ENCODE data around the gene PWWP2B. TPM values are rescaled to one million over a fixed set of nuclear protein-coding genes. Genes with fewer than 3 reads are reported as not detected.

Gene PWWP2B
- total and polyA plus RNA-seq, 2 donors (not counting 3 experiments of a cell fraction or from before 2014, with no cell fraction given) = 4.6 to 11.8 TPM

- Histone ChIP-seq H3K4me2 (ENCODE audit: insufficient read depth, low read length) (peak overlapping the region; percentile 26), H3K27me3 (ENCODE audit: control insufficient read depth in 2 of 2, insufficient read depth in 2 of 2, low read length in 2 of 2) (no peaks in the 10 kb centered on the region), H4K20me1 (replicated peaks; ENCODE audit: control insufficient read depth, extremely low read depth, insufficient read depth, low read length) (no peaks in the 10 kb centered on the region), H3K36me3 (ENCODE audit: control insufficient read depth in 2 of 2, extremely low read depth in 1 of 2, insufficient read depth in 2 of 2, low read length in 2 of 2) (no peaks in the 10 kb centered on the region), H3K27ac (ENCODE audit: insufficient read depth, low read depth, low read length) (no peak overlapping the region), H3K4me3 (replicated peaks in 1 of 3; ENCODE audit: insufficient read depth in 1 of 3, low read depth in 1 of 3, low read length in 3 of 3) (no peak overlapping the region), H3K9me3 (replicated peaks; ENCODE audit: control insufficient read depth, insufficient read depth, low read length) (no peaks in the 10 kb centered on the region), H3K4me1 (ENCODE audit: control insufficient read depth, extremely low read depth, insufficient read depth, low read length) (peaks cover 23% of the 10 kb centered on the region), H2AFZ (ENCODE audit: low read depth, low read length) (peak overlapping the region; percentile 18), H3K9me1 (replicated peaks; ENCODE audit: control insufficient read depth, extremely low read depth, insufficient read depth, low read length) (no peaks in the 10 kb centered on the region), H3K9ac (replicated peaks; ENCODE audit: extremely low read depth, insufficient read depth, low read length) (no peak overlapping the region), H3K79me2 (ENCODE audit: control insufficient read depth, insufficient read depth, low read length) (peaks cover 8% of the 10 kb centered on the region)
- ChIA-PET CTCF (interaction anchor here (1.1 to 1.5 kb wide), 3 partner anchors 9 to 42 kb away, joined by 3 to 4 read pairs (median 3); no protein-coding TSS in a partner anchor), POLR2A (no interaction called here)
- DNase-seq (ENCODE audit: low read depth, low spot score) = peak; percentile 58
- TF ChIP-seq GATA2 (IDR thresholded peaks at IDR 0.05; ENCODE audit: insufficient read depth, insufficient read length, low read depth, low read length) (peak; percentile 75), EZH2 (IDR thresholded peaks at IDR 0.05; ENCODE audit: borderline replicate concordance, low read depth, low read length, severe bottlenecking) (no peak)
- peak; percentile 81 for FAIRE-seq
- BruUV-seq (replicated peaks) = no TSS peak
- dilution Hi-C loops (cut with MboI; ENCODE audit: extremely low pct_ligation_motif_present, low sequenced_read_pairs) = no loop called here
- intact Hi-C loops (cut with micrococcal nuclease) = no loop called here
These were observed 14.7 kb downstream of the PWWP2B start for GRCh38 chr10:132411561-132412253.

DNA sequence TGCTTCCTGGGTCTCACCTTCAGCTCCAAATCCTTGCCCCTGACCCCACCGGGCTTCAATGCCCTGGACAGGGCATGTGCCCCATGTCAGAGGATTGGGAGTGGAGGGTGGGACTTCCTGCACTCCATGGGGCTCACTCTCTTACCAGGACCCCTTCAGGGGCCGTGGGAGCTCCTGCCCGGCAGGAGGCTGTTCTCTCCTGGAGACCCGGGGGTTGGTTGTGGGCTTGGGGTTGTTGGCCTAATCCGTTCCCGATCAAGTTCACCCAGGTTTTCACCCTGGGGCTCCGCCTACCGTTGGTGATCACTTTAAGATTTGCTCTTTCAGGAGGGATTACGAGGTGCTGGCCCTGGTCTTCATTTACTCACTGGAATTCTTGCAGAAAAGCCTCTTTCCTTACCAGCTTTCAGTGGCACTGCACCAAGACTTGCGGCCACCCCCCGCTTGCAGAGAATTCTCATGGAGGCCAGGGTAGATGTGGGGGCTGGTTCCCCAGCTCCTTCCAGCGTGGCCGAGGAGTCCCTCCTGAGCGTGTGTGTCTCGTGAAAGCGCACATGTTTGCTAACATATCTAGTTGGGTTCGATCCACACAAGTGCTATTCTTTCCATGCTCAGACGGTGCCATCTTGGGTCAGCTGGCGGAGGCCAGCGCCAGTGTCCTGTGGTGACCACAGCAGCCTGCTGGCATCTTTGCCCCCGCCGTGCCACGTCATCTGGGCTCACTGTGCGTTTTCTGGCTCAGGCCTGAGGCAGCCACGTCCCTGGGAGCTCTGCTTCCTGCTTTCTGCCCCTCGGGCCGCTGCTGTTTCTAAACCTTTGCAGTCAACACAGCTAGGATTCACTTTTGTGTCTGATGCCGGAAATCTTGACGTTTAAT lies 15.6 kb downstream of the PWWP2B start:
- Histone ChIP-seq H3K4me2 (ENCODE audit: insufficient read depth, low read length) (no peak overlapping the region), H3K9me3 (replicated peaks; ENCODE audit: control insufficient read depth, insufficient read depth, low read length) (no peaks in the 10 kb centered on the region), H3K36me3 (ENCODE audit: control insufficient read depth in 2 of 2, extremely low read depth in 1 of 2, insufficient read depth in 2 of 2, low read length in 2 of 2) (no peaks in the 10 kb centered on the region), H4K20me1 (replicated peaks; ENCODE audit: control insufficient read depth, extremely low read depth, insufficient read depth, low read length) (no peaks in the 10 kb centered on the region), H3K9me1 (replicated peaks; ENCODE audit: control insufficient read depth, extremely low read depth, insufficient read depth, low read length) (no peaks in the 10 kb centered on the region), H3K4me1 (ENCODE audit: control insufficient read depth, extremely low read depth, insufficient read depth, low read length) (peaks cover 21% of the 10 kb centered on the region), H2AFZ (ENCODE audit: low read depth, low read length) (no peak overlapping the region), H3K79me2 (ENCODE audit: control insufficient read depth, insufficient read depth, low read length) (peaks cover 5% of the 10 kb centered on the region), H3K27me3 (ENCODE audit: control insufficient read depth in 2 of 2, insufficient read depth in 2 of 2, low read length in 2 of 2) (no peaks in the 10 kb centered on the region), H3K27ac (ENCODE audit: insufficient read depth, low read depth, low read length) (no peak overlapping the region), H3K9ac (replicated peaks; ENCODE audit: extremely low read depth, insufficient read depth, low read length) (no peak overlapping the region), H3K4me3 (replicated peaks in 1 of 3; ENCODE audit: insufficient read depth in 1 of 3, low read depth in 1 of 3, low read length in 3 of 3) (no peak overlapping the region)
- TF ChIP-seq JUN (IDR thresholded peaks at IDR 0.05; ENCODE audit: borderline replicate concordance, insufficient read depth, insufficient read length, low read depth) (no peak), POLR2A (IDR thresholded peaks at IDR 0.05; ENCODE audit: low read depth, low read length) (no peak), EZH2 (IDR thresholded peaks at IDR 0.05; ENCODE audit: borderline replicate concordance, low read depth, low read length, severe bottlenecking) (no peak), POLR2AphosphoS5 (IDR thresholded peaks at IDR 0.05; ENCODE audit: insufficient read depth, low read depth, low read length) (no peak), MYC (IDR thresholded peaks at IDR 0.05; ENCODE audit: low read depth, low read length) (no peak), FOS (IDR thresholded peaks at IDR 0.05; ENCODE audit: borderline replicate concordance, insufficient read depth, low read length) (no peak), GATA2 (IDR thresholded peaks at IDR 0.05; ENCODE audit: insufficient read depth, insufficient read length, low read depth, low read length) (no peak)
- TF ChIP-seq, protein P1, sequence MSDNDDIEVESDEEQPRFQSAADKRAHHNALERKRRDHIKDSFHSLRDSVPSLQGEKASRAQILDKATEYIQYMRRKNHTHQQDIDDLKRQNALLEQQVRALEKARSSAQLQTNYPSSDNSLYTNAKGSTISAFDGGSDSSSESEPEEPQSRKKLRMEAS (IDR thresholded peaks at IDR 0.05; ENCODE audit: insufficient read depth, insufficient read length) = no peak
- TF ChIP-seq, protein P2, sequence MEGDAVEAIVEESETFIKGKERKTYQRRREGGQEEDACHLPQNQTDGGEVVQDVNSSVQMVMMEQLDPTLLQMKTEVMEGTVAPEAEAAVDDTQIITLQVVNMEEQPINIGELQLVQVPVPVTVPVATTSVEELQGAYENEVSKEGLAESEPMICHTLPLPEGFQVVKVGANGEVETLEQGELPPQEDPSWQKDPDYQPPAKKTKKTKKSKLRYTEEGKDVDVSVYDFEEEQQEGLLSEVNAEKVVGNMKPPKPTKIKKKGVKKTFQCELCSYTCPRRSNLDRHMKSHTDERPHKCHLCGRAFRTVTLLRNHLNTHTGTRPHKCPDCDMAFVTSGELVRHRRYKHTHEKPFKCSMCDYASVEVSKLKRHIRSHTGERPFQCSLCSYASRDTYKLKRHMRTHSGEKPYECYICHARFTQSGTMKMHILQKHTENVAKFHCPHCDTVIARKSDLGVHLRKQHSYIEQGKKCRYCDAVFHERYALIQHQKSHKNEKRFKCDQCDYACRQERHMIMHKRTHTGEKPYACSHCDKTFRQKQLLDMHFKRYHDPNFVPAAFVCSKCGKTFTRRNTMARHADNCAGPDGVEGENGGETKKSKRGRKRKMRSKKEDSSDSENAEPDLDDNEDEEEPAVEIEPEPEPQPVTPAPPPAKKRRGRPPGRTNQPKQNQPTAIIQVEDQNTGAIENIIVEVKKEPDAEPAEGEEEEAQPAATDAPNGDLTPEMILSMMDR (IDR thresholded peaks at IDR 0.05; ENCODE audit: extremely low read depth in 1 of 2, insufficient read depth in 1 of 2, low read depth in 1 of 2, low read length in 2 of 2) = no peak
- BruUV-seq (replicated peaks) = no TSS peak
- CTCF ChIA-PET = no interaction called here
- intact Hi-C loops (cut with micrococcal nuclease) (no loop called here), dilution Hi-C loops (cut with MboI; ENCODE audit: extremely low pct_ligation_motif_present, low sequenced_read_pairs) (no loop called here)
- POLR2A ChIA-PET = no interaction called here
- no peak for FAIRE-seq
- no peak for DNase-seq (ENCODE audit: low read depth, low spot score)
